Suprapubic skin (tissue), 4 donors: ENCODE measurements around the gene LYSMD4. TPM values are rescaled to one million over a fixed set of nuclear protein-coding genes. Genes with fewer than 3 reads are reported as not detected.

Experiments
- DNase-seq, 2 donors: peaks; one replicate each; pipeline ENCODE4 v3.0.0-alpha.2; 2019; ENCODE audit warnings: low spot score in 2 of 2
- H3K27ac ChIP-seq: fragments of 200-600 bp; sonication (generic); one replicate; pipeline ENCODE4 v1.5.1; 2019
- H3K27me3 ChIP-seq: fragments of 200-600 bp; sonication (generic); one replicate; pipeline ENCODE4 v1.5.1; 2019
- H3K36me3 ChIP-seq: fragments of 200-600 bp; sonication (generic); one replicate; pipeline ENCODE4 v1.5.1; 2019
- H3K4me1 ChIP-seq: fragments of 200-600 bp; sonication (generic); one replicate; pipeline ENCODE4 v1.5.1; 2019
- H3K4me3 ChIP-seq: fragments of 200-600 bp; sonication (generic); one replicate; pipeline ENCODE4 v1.5.1; 2019; ENCODE audit warnings: mild to moderate bottlenecking
- H3K9me3 ChIP-seq: fragments of 200-600 bp; sonication (generic); one replicate; pipeline ENCODE4 v1.5.1; 2019
- CTCF ChIP-seq, 2 donors: fragments of 200-600 bp in 1 of 2; fragments of 450-650 bp in 1 of 2; sonication (generic) in 1 of 2; IDR thresholded peaks; one replicate each; pipeline ENCODE4 v1.5.1; 2016 to 2019; ENCODE audit warnings: antibody characterized with exemption in 2 of 2, mild to moderate bottlenecking in 1 of 2, moderate library complexity in 1 of 2
- EP300 ChIP-seq: sonication (generic); formaldehyde crosslinking; IDR thresholded peaks from one replicate; pipeline ENCODE4 v1.6.1; 2017; ENCODE audit warnings: antibody characterized with exemption
- POLR2A ChIP-seq, 2 donors: fragments of 450-650 bp; IDR thresholded peaks; one replicate each; pipeline ENCODE4 v1.6.1; 2017; ENCODE audit warnings: antibody characterized with exemption in 2 of 2, mild to moderate bottlenecking in 2 of 2, moderate library complexity in 2 of 2
- POLR2AphosphoS5 ChIP-seq, 3 donors: sonication (generic); formaldehyde crosslinking; IDR thresholded peaks; one replicate each; pipeline ENCODE4 v1.6.1; 2017; ENCODE audit warnings: antibody characterized with exemption in 3 of 3
- WGBS: methylation state at CpG from one replicate; pipeline ENCODE4 v1.1.5; 2018; 5-methylcytosine and 5-hydroxymethylcytosine counted together
- total RNA-seq, 4 donors: library from RNA; depleted of rRNA; stranded (reverse); fragments of >200 nt; gene quantifications; one replicate each; pipeline ENCODE4 v1.1.0, GENCODE V29; 2016

Gene LYSMD4
- total RNA-seq, 4 donors from 2014 or later, result 19.7 to 52.8 (median 35.0) TPM

- TF ChIP-seq CTCF (IDR thresholded peaks at IDR 0.05) (no peak), POLR2AphosphoS5 (IDR thresholded peaks at IDR 0.05) (no peak), EP300 (no peak), POLR2A (IDR thresholded peaks at IDR 0.05) (no peak)
- WGBS, result 74% methylated on average over 1 of the region's 1 CpG
- Histone ChIP-seq H3K27ac (no peak overlapping the region), H3K4me1 (no peaks in the 10 kb centered on the region), H3K9me3 (no peaks in the 10 kb centered on the region), H3K36me3 (peaks cover 23% of the 10 kb centered on the region), H3K4me3 (no peak overlapping the region), H3K27me3 (no peaks in the 10 kb centered on the region)
- DNase-seq, result no peak
These were observed 51.2 kb downstream of the LYSMD4 start for GRCh38 chr15:99681990-99682389.

- DNase-seq, result no peak
- H3K4me3 ChIP-seq, result no peak overlapping the region
- H3K27ac ChIP-seq, result no peak overlapping the region
- no peaks in the 10 kb centered on the region for H3K9me3 ChIP-seq
- peaks cover 37% of the 10 kb centered on the region for H3K36me3 ChIP-seq
- H3K4me1 ChIP-seq, result no peaks in the 10 kb centered on the region
- H3K27me3 ChIP-seq, result no peaks in the 10 kb centered on the region
- no peak for TF ChIP-seq POLR2A (IDR thresholded peaks at IDR 0.05)
- no peak for TF ChIP-seq EP300
These were observed 53.0 kb downstream of the LYSMD4 start for GRCh38 chr15:99680276-99680675.

GRCh38 chr15:99677540-99678134 is 55.6 kb downstream of the LYSMD4 start:
- Histone ChIP-seq H3K4me1 (no peaks in the 10 kb centered on the region), H3K4me3 (no peak overlapping the region), H3K27me3 (no peaks in the 10 kb centered on the region), H3K27ac (no peak overlapping the region), H3K36me3 (peaks cover 44% of the 10 kb centered on the region), H3K9me3 (no peaks in the 10 kb centered on the region)
- TF ChIP-seq POLR2A (IDR thresholded peaks at IDR 0.05) (no peak), CTCF (IDR thresholded peaks at IDR 0.05) (no peak), EP300 (no peak), POLR2AphosphoS5 (IDR thresholded peaks at IDR 0.05) (no peak)
- WGBS, result 77% methylated on average over 4 of the region's 4 CpGs
- no peak for DNase-seq

Other genes starting within 250 kb of the LYSMD4 start
- gene MEF2A, start 167.5 kb downstream of the LYSMD4 start, total RNA-seq, result 100 to 1,000 TPM in 1 of 4 donors, 10 to 100 TPM in 3; 70.1 to 222 (median 78.8) TPM